NCI-H446 (cell line): ENCODE results near the gene SNRPA.
"Not testable (repeated sequence)": the region's sequence is repeated elsewhere in the genome, so short reads cannot be mapped to it uniquely, and the experiment has no call there.

Experiments used
- DNase-seq, 2 experiments: peaks; one replicate each; lab custom pipeline; 2025; lab: John Stamatoyannopoulos, UW

Gene SNRPA

DNA sequence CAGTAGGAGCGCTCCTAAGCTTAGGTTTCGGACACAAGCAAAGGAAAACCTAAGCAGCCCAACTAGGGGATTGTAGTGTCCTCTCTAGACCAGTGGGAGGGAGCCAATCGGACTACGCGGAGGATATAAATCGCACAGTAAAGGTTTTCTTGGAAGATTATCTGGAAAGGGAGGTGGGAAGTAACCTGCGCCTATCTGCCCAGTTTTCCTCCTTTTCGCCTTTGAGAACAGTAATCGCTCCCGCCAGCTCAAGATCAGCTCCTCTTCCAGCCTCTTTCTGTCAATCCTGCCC is 26.6 kb downstream of the SNRPA start:
- no peak for DNase-seq

DNA sequence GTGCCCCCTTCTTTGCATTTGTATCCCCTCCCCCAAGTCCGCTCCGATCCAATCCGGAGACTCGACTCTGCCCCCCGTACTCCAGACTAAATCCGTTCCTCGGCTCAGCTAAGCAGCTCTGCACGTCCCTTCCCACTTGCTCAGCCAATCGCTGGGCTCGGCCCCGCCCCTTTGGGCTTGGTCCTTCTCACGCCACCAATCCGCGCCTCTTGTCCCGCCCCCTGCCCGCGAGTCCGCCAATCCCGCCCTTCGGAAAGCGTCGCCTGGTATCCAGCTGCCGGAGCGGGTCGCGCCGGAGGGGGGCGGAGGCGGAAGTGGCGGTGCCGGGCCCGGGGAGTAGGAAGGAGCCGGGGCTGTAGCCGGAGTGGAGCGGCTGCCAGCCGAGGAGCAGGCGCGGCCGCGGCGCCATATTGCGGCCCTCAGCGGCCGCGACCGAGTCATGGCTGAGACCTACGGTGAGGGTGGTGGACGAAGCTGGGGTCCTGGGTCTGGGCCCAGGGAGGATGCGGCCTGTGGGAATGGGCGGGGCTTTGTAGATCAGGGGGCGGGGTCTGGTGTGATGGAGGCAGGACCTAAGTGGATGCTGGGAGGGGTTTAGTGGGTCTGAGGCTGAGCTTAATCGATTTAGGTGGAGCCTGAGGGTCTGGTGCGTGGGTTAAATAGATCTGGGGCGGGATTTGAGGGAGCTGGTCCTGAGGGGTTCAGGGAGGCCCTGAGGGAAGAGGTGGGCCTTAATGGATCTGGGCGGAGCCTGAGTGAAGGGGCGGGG is 27.1 kb downstream of the SNRPA start, which contains the start of gene RAB4B:
TSS of gene RAB4B (plus strand) at position 311 of the 769 bp plus-strand sequence. CDS start at position 440, 129 bp downstream.
- DNase-seq, result peak; percentile 99 to 100

DNA sequence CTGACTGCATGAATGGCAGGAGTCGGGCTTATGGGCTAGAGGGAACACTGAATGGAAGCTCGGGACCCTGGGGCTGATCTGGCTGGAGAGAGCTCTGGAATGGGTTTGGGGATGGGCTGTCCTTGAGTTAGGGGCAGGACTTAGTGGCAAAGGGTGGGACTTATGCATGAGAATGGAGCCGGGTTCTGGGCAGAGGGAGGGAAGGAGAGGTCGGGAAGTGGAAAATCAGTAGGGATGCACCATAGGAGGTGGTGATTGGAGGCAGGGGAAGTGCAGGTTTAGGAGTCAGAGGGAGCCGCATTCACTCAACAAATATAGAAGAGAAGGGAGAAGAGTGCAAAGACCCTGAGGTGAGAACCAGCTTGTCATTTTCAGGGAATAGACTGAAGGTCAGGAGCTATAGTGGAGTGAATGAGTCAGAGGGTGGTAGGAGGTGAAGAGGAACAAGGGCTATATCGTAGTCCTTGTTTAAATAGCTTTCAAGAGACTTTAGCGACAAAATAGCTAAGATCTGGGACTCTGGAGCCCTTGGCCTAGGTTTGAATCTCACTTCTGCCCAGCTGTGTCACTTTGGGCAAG is 27.8 kb downstream of the SNRPA start:
- DNase-seq, result no peak

- DNase-seq, result no peak
Observed at GRCh38 chr19:40780582-40780981, 29.6 kb downstream of the SNRPA start.

DNA sequence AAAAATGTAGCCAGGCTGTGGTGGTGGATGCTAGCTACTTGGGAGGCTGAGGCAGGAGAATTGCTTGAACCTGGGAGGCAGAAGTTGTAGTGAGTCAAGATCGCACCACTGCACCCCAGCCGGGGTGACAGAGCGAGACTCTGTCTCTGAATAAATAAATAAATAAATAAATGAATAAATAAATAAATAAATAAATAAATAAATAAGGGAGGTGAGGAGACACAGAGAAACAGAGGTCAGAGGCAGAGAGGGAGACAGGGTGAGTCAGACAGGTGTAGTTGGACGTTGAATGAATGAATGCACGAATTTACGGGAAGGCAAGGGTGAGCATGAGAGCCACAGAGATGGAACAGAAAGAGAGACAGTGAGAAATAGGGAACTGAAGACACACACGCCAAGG is 30.1 kb downstream of the SNRPA start:
- DNase-seq, result no peak

DNA sequence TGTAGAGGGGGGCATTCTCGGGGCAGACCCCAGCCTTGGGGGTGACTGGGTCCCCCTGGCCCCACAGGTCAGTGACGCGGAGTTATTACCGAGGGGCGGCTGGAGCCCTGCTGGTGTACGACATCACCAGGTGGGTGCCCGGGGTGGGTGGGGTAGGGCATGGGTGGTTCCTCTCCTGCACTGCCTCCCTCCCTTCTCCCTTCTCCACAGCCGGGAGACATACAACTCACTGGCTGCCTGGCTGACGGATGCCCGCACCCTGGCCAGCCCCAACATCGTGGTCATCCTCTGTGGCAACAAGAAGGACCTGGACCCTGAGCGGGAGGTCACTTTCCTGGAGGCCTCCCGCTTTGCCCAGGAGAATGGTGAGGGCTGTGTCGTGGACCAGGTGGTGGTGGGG is 32.7 kb downstream of the SNRPA start:
- DNase-seq, result no peak

DNA sequence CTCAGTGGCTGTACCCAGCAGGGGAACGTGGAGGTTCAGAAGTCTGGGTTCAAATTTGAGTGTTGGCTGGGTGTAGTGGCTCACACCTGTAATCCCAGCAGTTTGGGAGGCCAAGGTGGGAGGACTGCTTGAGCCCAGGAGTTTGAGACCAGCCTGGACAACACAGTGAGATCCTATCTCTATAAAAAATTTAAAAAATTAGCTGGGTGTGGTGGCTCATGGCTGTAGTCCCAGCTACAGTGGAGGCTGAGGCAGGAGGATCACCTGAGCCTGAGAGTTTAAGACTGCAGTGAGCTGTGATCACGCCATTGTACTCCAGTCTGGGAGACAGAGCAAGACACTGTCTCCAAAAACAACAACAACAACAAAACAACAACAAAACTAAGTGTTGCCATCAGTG is 33.1 kb downstream of the SNRPA start:
- DNase-seq, result not testable (repeated sequence)

DNA sequence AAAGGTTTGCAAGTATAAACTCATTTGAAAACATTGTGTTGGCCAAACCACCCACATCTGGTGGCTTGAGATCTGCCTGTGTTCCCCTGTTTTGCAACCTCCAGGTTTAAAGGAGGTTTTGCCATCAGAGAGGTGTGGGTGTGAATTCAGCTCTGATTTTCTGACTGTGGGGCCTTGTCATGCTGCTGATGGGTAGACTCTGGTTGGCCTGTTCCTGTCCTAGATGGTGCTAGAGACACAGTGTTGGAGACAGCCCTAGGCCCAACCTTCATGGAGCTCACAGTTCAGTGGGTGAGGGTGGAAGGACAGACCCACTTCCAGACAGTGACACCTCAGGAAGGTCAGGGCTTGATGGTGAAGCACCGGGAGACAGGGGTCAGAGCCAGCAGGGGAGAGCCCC is 34.5 kb downstream of the SNRPA start:
- DNase-seq, result no peak

GRCh38 chr19:40786060-40787037 is 35.3 kb downstream of the SNRPA start:
- no peak for DNase-seq

DNA sequence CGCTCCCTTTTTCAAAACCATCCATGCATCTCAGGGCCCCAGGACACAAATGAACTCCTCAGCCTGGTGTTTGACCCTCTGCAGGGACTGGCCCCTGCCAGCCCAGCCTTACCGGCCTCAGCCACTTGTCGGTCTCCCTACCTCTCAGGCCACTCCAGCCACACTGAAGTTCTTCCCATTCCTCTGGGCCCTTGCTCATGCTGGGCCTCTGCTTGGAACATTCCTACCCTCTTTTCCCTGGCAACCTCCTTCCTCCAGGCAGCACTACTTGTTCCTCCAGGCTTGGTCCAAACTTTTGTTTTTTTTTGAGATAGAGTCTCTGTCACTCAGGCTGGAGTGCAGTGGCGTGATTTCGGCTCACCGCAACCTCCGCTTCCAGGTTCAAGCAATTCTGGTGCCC is 40.3 kb downstream of the SNRPA start:
- no peak for DNase-seq

DNA sequence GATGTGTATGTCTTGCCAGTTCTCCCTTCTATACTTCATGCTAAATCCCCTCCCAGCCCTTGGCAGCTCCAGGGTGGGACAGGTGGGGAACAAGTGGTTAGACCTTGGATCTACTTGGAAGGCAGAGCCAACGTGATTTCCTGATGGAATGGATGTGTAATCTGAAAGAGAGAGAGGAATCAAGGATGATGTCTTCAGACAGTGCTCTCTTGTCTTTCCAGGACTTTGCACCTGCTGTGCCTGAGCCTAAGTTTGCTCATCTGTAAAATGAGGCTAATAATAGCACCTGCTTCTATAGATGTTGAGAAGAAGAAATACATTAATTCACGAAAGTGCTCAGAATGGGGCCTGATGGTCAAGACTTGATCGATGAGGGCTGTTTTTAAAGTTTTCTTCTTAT is 41.0 kb downstream of the SNRPA start:
- DNase-seq, result no peak

DNA sequence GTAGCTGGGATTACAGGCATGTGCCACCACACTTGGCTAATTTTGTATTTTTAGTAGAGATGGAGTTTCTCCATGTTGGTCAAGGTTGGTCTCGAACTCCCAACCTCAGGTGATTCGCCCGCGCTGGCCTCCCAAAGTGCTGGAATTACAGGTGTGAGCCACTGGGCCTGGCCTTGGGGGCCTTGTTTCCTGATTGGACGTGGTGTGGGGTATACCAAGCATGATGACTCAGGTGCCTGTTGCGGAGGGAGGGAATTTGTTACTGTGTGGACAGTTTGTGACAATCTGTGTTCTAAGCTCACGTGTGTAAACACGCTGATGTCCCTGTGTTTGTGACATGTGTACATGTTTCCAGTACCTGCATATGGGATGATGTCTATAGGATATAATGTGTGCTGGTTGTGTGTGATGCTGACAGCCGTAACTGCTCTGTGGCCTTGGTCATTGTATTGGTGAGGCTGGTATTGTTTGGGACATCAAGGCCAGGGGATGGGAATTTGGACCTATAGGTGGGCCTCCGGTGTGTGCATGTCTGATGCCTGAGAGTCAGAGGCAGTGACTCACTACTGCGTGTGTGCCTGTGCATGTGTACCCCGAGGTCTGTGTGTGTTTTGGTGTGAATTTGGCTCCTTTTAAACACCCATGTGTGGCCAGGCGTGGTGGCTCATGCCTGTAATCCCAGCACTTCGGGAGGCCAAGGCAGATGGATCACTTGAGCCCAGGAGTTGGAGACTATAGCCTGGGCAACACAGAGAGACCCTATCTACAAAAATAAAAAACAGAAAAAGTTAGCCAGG is 46.4 kb downstream of the SNRPA start:
- no peak for DNase-seq

- DNase-seq, result peak in 1 of 2 experiments; percentile 36
Observed at GRCh38 chr19:40797963-40798682, 47.1 kb downstream of the SNRPA start.

DNA sequence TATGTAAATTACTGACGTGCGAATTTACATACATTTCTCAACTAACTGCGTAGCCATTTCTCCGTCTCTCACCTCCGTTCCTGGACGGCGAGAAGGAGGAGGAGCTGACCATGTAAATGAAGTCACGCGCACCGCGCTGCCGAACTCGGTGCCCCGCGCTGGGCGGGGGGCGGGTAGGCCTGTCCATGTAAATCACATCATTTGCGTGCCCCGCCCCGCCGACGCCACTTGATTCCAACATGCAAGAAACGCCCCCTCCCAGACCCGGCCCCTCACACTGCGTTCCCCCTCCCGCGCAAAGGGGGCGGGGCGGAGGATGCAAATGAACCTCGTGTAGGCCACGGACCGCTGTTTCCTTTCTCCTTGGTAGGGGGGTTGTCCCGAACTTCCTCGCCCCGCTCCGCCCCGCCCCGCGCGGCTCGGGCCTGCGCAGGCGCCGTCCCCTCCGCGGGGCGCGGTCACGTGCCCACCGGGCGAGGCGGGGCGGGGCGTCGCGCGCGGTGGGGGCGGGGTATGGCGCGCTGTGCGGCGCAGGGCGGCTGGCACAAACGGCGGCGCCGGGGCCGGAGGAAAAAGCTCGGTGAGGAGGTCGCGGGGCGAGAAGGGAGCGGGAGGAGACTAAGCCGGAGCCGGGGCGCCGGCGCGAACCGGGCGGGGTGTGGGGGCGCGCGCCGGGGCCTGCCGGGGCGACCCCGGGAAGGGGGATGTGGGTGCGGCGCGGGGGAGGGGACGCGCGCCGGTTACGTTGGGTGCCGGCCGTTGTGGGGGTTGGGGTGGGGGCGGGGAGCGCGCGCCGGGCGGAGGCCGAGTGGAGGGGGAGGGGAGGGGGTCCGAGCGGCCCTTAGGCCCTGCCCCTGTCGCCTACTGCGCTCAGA is 47.9 kb downstream of the SNRPA start, which contains the start of gene EGLN2:
TSS of gene EGLN2 (plus strand) at position 509 of the 875 bp plus-strand sequence. CDS start 1,382 bp downstream, outside the sequence.
- DNase-seq, result peak; percentile 99 to 100

DNA sequence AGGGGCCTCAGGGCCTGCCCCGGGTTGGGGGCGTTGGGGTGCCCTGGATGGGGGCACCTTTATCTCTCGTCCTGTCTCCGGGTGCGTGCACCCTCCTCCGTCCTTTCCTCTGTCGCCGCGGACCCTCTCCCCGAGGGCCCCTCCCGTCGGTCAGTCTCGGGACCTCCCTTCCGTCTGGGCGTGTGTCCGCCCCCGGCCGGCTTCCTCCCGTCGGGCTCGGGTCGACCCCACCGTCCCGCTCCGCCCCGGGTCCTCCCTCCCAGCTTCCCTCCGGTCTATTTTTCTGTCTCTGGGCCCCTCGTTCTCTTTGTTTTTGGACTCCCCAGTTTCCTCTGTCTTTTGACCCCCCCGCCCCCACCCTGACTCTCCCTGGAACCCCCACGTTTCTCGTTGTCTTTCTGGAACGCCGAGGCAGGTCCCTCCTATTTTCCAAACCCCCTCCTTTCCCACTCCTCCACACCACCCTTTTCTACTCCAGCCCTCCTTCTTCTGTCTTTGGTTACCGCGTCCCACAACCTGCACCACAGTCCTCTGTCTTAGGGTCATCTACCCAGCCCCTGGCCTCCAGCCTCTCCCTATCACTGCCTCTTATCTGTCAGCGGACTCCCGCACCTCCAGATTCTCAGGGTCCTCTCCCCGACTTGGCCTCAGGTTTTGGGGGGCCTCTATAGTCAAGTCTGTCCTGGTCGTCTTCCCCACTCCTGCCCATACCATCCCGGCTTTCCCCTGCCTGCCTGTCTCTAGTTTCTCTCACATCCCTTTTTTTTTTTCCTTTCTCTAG is 48.7 kb downstream of the SNRPA start:
- peak in 1 of 2 experiments; percentile 33 for DNase-seq

DNA sequence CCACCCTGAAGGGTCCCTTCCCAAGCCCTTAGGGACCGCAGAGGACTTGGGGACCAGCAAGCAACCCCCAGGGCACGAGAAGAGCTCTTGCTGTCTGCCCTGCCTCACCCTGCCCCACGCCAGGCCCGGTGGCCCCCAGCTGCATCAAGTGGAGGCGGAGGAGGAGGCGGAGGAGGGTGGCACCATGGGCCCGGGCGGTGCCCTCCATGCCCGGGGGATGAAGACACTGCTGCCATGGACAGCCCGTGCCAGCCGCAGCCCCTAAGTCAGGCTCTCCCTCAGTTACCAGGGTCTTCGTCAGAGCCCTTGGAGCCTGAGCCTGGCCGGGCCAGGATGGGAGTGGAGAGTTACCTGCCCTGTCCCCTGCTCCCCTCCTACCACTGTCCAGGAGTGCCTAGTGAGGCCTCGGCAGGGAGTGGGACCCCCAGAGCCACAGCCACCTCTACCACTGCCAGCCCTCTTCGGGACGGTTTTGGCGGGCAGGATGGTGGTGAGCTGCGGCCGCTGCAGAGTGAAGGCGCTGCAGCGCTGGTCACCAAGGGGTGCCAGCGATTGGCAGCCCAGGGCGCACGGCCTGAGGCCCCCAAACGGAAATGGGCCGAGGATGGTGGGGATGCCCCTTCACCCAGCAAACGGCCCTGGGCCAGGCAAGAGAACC is 49.5 kb downstream of the SNRPA start:
- DNase-seq, result no peak

GRCh38 chr19:40800997-40801377 is 50.0 kb downstream of the SNRPA start:
- DNase-seq, result no peak

DNA sequence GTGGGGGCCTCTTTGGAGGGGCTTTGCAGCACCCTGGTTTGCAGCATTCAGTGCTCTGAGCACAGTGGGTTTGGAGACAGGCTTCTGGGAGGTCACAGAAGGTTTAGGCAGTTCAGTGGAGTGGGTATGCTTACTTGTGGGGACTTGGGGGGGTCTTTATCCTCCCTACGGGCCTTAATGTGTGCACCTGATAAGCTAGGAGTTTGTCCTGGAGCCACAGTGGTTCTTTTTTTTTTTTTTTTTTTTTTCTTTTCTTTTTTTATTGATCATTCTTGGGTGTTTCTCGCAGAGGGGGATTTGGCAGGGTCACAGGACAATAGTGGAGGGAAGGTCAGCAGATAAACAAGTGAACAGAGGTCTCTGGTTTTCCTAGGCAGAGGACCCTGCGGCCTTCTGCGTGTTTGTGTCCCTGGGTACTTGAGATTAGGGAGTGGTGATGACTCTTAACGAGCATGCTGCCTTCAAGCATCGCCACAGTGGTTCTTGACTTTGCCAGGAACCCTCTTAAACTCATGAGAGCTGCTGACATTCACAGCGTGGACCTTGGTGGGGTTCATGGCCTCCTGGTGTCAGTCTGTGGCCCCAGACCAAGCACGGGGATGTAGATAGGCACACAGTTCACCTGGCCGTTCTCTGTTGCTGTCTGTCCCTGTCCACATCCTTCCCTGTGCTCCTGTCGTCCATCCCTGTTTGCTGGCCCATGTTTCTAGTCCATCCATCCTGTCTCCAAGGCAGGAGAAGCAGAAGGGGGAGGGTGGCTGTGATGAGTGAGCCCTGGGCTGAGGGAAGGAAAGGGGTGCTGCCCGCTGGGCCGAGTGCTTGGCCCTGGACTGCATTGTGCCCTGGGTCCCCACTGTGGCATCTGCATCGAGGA is 50.7 kb downstream of the SNRPA start:
- no peak for DNase-seq
